Measurements from ENCODE around the gene GOLGA5. TPM values are rescaled to one million over a fixed set of nuclear protein-coding genes. Genes with fewer than 3 reads are reported as not detected.

GOLGA5 gene
- total RNA-seq, 2 donors from 2014 or later = 21.8 to 27.8 TPM

DNA sequence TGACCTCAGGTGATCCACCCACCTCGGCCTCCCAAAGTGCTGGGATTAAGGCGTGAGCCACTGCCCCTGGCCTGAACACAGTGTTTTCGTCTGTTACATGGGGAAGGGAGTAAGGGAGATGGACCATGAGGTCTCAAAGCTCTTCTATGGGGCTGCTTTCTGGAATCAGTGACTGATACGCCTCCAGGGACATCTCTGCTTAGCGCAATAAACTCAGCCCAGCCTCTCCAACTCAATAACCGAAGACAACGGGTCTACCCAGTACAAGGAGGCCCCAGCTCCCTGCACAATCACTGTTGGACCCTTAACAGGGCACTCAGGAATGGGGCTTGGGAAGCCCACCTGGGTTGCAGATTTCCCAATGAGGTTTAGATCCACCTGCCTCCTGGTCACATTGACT, 86.2 kb downstream of the GOLGA5 start:
- Histone ChIP-seq H3K4me1 (peaks cover 51% of the 10 kb centered on the region), H3K27ac (peak overlapping the region in 1 of 4 donors; percentile 19), H3K4me3 (no peak overlapping the region), H3K27me3 (no peaks in the 10 kb centered on the region), H3K9me3 (no peaks in the 10 kb centered on the region), H3K36me3 (replicated peaks in 1 of 2; ENCODE audit: insufficient read depth in 1 of 2, low read depth in 2 of 2) (no peaks in the 10 kb centered on the region)
- intact Hi-C loops (cut with DNase I) = no loop called here
- DNase-seq = no peak
- 86 to 92% methylated on average over 7 of the region's 7 CpGs for WGBS, 2 donors
- ATAC-seq = no peak
- TF ChIP-seq, protein P1, sequence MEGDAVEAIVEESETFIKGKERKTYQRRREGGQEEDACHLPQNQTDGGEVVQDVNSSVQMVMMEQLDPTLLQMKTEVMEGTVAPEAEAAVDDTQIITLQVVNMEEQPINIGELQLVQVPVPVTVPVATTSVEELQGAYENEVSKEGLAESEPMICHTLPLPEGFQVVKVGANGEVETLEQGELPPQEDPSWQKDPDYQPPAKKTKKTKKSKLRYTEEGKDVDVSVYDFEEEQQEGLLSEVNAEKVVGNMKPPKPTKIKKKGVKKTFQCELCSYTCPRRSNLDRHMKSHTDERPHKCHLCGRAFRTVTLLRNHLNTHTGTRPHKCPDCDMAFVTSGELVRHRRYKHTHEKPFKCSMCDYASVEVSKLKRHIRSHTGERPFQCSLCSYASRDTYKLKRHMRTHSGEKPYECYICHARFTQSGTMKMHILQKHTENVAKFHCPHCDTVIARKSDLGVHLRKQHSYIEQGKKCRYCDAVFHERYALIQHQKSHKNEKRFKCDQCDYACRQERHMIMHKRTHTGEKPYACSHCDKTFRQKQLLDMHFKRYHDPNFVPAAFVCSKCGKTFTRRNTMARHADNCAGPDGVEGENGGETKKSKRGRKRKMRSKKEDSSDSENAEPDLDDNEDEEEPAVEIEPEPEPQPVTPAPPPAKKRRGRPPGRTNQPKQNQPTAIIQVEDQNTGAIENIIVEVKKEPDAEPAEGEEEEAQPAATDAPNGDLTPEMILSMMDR (IDR thresholded peaks at IDR 0.05) = no peak
- no peak for TF ChIP-seq POLR2A (IDR thresholded peaks at IDR 0.05)

DNA sequence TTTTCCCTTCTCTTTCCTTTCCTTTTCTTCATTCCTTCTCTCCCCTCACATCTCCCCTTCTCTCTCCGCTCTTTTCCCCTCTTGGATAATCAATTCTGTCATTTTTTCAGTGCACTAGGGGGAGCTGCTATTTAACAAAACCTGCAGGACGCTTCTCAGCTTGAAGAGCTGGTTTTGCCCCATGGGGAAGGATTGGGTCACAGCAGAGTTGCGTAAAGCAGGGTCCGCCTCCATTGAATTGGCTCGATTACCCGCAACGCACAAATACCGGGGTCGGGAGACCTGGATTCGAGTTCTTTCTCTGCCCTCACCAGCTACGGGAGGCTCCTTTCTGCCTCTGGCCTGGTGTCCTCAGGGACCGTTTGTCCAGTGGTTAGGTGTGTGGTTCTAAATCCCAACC, 86.7 kb downstream of the GOLGA5 start:
- intact Hi-C loops (cut with DNase I) = no loop called here
- DNase-seq (peak; percentile 21 to 66 (median 58)), ATAC-seq (peak; percentile 47)

DNA sequence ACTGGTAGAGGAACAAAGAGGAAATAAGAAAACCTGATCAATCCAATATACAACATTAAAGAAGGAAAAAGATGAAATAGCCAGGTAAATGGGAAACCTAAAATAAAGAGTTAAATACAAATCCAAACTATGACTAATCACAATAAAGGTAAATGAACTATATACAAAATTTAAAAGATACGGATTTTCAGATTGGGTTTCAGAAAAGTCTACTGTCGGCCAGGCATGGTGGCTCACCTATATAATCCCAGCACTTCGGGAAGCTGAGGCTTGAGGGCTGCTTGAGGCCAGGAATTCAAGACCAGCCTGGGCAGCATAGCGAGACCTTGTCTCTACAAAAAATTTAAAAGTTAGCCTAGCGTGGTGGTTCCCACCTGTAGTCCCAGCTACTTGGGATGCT, 89.0 kb downstream of the GOLGA5 start:
- WGBS, 2 donors = 92 to 93% methylated on average over 5 of the region's 5 CpGs
- no peaks in the 10 kb centered on the region for H3K36me3 ChIP-seq (replicated peaks in 1 of 2; ENCODE audit: insufficient read depth in 1 of 2, low read depth in 2 of 2)
- no peak overlapping the region for H3K4me3 ChIP-seq
- H3K27me3 ChIP-seq = no peaks in the 10 kb centered on the region
- TF ChIP-seq, protein P1 (IDR thresholded peaks at IDR 0.05) = no peak
- TF ChIP-seq POLR2A (IDR thresholded peaks at IDR 0.05) = no peak
- no peak for ATAC-seq
- DNase-seq = no peak
- H3K27ac ChIP-seq = no peak overlapping the region
- peaks cover 26% of the 10 kb centered on the region for H3K4me1 ChIP-seq
- H3K9me3 ChIP-seq = no peaks in the 10 kb centered on the region
- intact Hi-C loops (cut with DNase I) = no loop called here

More for the DNA sequence above, 86.7 kb downstream of the GOLGA5 start:
- Histone ChIP-seq H3K4me3 (no peak overlapping the region), H3K27ac (peak overlapping the region in 1 of 4 donors; percentile 19), H3K27me3 (no peaks in the 10 kb centered on the region), H3K36me3 (replicated peaks in 1 of 2; ENCODE audit: insufficient read depth in 1 of 2, low read depth in 2 of 2) (no peaks in the 10 kb centered on the region), H3K9me3 (no peaks in the 10 kb centered on the region), H3K4me1 (peaks cover 48% of the 10 kb centered on the region)
- TF ChIP-seq, protein P1 (IDR thresholded peaks at IDR 0.05) = peak in 5 of 7 experiments; percentile 6 to 79 (median 58)
- no peak for TF ChIP-seq POLR2A (IDR thresholded peaks at IDR 0.05)
- WGBS, 2 donors = 30 to 43% methylated on average over 11 to 12 of the region's 12 CpGs

DNA sequence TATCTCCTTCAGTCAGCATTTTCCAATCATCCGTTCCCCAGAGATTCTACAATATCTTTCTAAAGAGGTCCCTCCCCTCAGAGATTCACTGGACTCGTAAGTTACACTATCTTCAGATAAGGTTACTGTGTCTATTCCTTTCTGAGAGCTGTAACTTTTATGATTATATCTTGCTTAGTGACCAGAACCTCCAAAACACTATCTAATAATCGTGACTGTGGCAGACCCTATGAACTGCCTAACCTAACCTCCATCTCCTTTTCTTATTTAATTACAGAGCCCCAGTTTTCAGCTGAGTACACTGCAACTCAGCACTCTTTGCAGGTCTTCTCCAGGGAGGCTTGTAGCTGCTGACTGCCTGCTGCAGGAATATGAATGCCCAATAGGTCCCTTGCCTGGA, 90.3 kb downstream of the GOLGA5 start:
- WGBS, 2 donors = 55 to 58% methylated on average over 3 of the region's 3 CpGs
- TF ChIP-seq, protein P1 (IDR thresholded peaks at IDR 0.05) = no peak
- no peak for TF ChIP-seq POLR2A (IDR thresholded peaks at IDR 0.05)
- Histone ChIP-seq H3K4me3 (no peak overlapping the region), H3K4me1 (peaks cover 14% of the 10 kb centered on the region), H3K27ac (no peak overlapping the region), H3K36me3 (replicated peaks in 1 of 2; ENCODE audit: insufficient read depth in 1 of 2, low read depth in 2 of 2) (no peaks in the 10 kb centered on the region), H3K27me3 (no peaks in the 10 kb centered on the region), H3K9me3 (no peaks in the 10 kb centered on the region)
- no peak for ATAC-seq
- intact Hi-C loops (cut with DNase I) = no loop called here
- DNase-seq = no peak

DNA sequence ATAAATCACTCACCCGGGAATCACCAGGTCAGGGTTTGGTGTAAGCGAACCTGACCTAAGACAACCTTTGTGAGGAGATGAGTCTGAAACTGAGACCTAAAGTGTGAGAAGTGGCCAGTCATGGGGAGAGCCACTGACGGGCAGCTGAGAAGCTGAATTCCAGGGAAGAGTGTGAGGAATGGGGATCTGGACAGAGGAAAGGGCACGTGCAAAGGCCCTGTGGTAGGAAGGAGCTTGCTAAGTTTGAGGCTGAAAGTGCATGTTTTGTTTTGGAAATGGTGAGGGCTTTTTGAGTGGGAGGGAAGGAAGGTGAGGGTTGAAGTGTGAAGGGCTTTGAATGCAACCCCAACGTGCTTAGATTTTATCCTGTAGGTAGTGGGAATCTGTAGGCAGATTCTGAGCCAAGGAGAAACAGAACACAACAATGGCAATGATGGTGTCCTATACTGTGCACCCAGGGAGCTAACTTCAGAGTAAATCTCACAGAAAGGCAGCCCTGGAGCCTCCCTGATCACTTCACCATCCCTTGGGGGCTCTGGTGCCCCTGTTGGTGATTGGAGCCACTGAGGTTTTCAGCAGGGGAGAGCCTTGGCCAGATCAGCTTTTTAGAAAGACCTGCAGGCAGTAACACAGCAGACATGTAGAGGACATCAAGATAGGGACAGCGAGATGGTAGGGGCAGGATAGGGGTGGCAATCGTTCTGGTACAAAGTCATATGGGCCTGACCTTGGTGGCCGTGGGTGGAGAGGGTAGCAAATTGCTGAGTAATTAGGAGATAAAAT, 91.4 kb downstream of the GOLGA5 start:
- DNase-seq (no peak), ATAC-seq (no peak)
- peaks cover 10% of the 10 kb centered on the region for H3K4me1 ChIP-seq
- 61 to 68% methylated on average over 8 of the region's 8 CpGs for WGBS, 2 donors
- TF ChIP-seq, protein P1 (IDR thresholded peaks at IDR 0.05) = no peak
- TF ChIP-seq POLR2A (IDR thresholded peaks at IDR 0.05) = no peak
- H3K36me3 ChIP-seq (replicated peaks in 1 of 2; ENCODE audit: insufficient read depth in 1 of 2, low read depth in 2 of 2) = no peaks in the 10 kb centered on the region
- H3K4me3 ChIP-seq = no peak overlapping the region
- H3K27me3 ChIP-seq = no peaks in the 10 kb centered on the region
- intact Hi-C loops (cut with DNase I) = no loop called here
- no peaks in the 10 kb centered on the region for H3K9me3 ChIP-seq
- H3K27ac ChIP-seq = no peak overlapping the region
